ENCODE data around the gene LAPTM5. TPM values are rescaled to one million over a fixed set of nuclear protein-coding genes. Genes with fewer than 3 reads are reported as not detected.

Gene LAPTM5
- total RNA-seq, 4 donors from 2014 or later, result 25.3 to 97.3 (median 46.4) TPM

- intact Hi-C loops (cut with DNase I), result no loop called here
- 46% methylated on average over 7 of the region's 7 CpGs for WGBS, 2 donors
- H3K9me3 ChIP-seq, result no peaks in the 10 kb centered on the region
These were observed 31.3 kb downstream of the LAPTM5 start for GRCh38 chr1:30726236-30726635.

GRCh38 chr1:30725450-30726095 lies 32.0 kb downstream of the LAPTM5 start:
- Histone ChIP-seq H3K4me3 (replicated peaks in 1 of 3) (no peak overlapping the region), H3K27ac (no peak overlapping the region), H3K27me3 (no peaks in the 10 kb centered on the region), H3K4me1 (peaks cover 10 to 18% of the 10 kb centered on the region in 2 donors), H3K36me3 (no peaks in the 10 kb centered on the region), H3K9me3 (no peaks in the 10 kb centered on the region)
- 89 to 91% methylated on average over 10 to 17 of the region's 17 CpGs for WGBS, 2 donors
- intact Hi-C loops (cut with DNase I), result no loop called here
- DNase-seq, result no peak
- no peak for TF ChIP-seq POLR2A (IDR thresholded peaks at IDR 0.05)
- no peak for TF ChIP-seq CTCF (IDR thresholded peaks at IDR 0.05)

More at GRCh38 chr1:30726236-30726635, 31.3 kb downstream of the LAPTM5 start:
- H3K27me3 ChIP-seq, result no peaks in the 10 kb centered on the region
- no peak for DNase-seq
- peak overlapping the region in 1 of 3 donors; percentile 57 for H3K27ac ChIP-seq
- H3K4me1 ChIP-seq, result peaks cover 11 to 18% of the 10 kb centered on the region in 2 donors
- H3K36me3 ChIP-seq, result no peaks in the 10 kb centered on the region
- no peak for TF ChIP-seq POLR2A (IDR thresholded peaks at IDR 0.05)
- TF ChIP-seq CTCF (IDR thresholded peaks at IDR 0.05), result no peak
- H3K4me3 ChIP-seq (replicated peaks in 1 of 3), result no peak overlapping the region

GRCh38 chr1:30724655-30725421 lies 32.7 kb downstream of the LAPTM5 start:
- intact Hi-C loops (cut with DNase I), result no loop called here
- 90 to 94% methylated on average over 5 of the region's 5 CpGs for WGBS, 2 donors

GRCh38 chr1:30724175-30724574 lies 33.4 kb downstream of the LAPTM5 start:
- Histone ChIP-seq H3K4me3 (replicated peaks in 1 of 3) (no peak overlapping the region), H3K36me3 (no peaks in the 10 kb centered on the region), H3K27me3 (no peaks in the 10 kb centered on the region), H3K9me3 (no peaks in the 10 kb centered on the region), H3K27ac (no peak overlapping the region), H3K4me1 (peaks cover 7 to 17% of the 10 kb centered on the region in 2 donors)
- WGBS, 2 donors, result 93 to 100% methylated on average over 2 of the region's 2 CpGs
- intact Hi-C loops (cut with DNase I), result no loop called here
- DNase-seq, result no peak
- no peak for TF ChIP-seq CTCF (IDR thresholded peaks at IDR 0.05)
- no peak for TF ChIP-seq POLR2A (IDR thresholded peaks at IDR 0.05)

More at GRCh38 chr1:30724655-30725421, 32.7 kb downstream of the LAPTM5 start:
- H3K4me1 ChIP-seq, result peaks cover 5 to 12% of the 10 kb centered on the region in 2 donors
- H3K36me3 ChIP-seq, result no peaks in the 10 kb centered on the region
- DNase-seq, result no peak
- no peaks in the 10 kb centered on the region for H3K9me3 ChIP-seq
- no peaks in the 10 kb centered on the region for H3K27me3 ChIP-seq
- no peak overlapping the region for H3K27ac ChIP-seq
- TF ChIP-seq CTCF (IDR thresholded peaks at IDR 0.05), result no peak
- TF ChIP-seq POLR2A (IDR thresholded peaks at IDR 0.05), result no peak
- no peak overlapping the region for H3K4me3 ChIP-seq (replicated peaks in 1 of 3)

GRCh38 chr1:30723331-30723755 lies 34.2 kb downstream of the LAPTM5 start, which contains the start of gene MATN1:
Gene MATN1 (minus strand): TSS chr1:30723585. CDS start chr1:30723551, 34 bp downstream.
- H3K27ac ChIP-seq, result peak within 1 kb of the TSS in 1 of 3 donors; percentile 46
- DNase-seq, result no peak
- H3K36me3 ChIP-seq, result no peaks in the 10 kb centered on the region
- H3K9me3 ChIP-seq, result no peaks in the 10 kb centered on the region
- no peak for TF ChIP-seq POLR2A (IDR thresholded peaks at IDR 0.05)
- 91 to 100% methylated on average over 1 to 12 of the region's 14 CpGs for WGBS, 2 donors
- H3K4me3 ChIP-seq (replicated peaks in 1 of 3), result no peak within 1 kb of the TSS
- H3K4me1 ChIP-seq, result peaks cover 12 to 23% of the 10 kb centered on the region in 2 donors
- H3K27me3 ChIP-seq, result no peaks in the 10 kb centered on the region
- intact Hi-C loops (cut with DNase I), result no loop called here

All from thyroid gland (tissue), 4 donors.